ENCODE results near the gene GATB.
A peak's percentile ranks its signal among the peaks of the same experiment; 100 is the strongest.

DNA sequence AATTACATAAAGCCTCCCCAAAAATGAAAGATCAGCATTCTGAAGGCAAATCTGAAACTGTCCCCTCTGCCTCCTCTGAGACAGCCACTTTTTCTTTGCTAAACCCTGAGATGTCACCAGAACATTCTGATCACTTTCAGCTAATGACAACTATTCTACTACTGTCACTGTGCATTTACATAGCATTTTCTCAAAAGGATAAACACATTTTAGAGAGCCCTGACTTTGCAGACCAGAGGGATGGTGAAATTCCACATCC lies 72.1 kb downstream of the GATB start:
- TF ChIP-seq, protein P1, sequence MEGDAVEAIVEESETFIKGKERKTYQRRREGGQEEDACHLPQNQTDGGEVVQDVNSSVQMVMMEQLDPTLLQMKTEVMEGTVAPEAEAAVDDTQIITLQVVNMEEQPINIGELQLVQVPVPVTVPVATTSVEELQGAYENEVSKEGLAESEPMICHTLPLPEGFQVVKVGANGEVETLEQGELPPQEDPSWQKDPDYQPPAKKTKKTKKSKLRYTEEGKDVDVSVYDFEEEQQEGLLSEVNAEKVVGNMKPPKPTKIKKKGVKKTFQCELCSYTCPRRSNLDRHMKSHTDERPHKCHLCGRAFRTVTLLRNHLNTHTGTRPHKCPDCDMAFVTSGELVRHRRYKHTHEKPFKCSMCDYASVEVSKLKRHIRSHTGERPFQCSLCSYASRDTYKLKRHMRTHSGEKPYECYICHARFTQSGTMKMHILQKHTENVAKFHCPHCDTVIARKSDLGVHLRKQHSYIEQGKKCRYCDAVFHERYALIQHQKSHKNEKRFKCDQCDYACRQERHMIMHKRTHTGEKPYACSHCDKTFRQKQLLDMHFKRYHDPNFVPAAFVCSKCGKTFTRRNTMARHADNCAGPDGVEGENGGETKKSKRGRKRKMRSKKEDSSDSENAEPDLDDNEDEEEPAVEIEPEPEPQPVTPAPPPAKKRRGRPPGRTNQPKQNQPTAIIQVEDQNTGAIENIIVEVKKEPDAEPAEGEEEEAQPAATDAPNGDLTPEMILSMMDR (conservative IDR thresholded peaks at IDR 0.05; ENCODE audit: low read depth, low read length), result no peak
- TF ChIP-seq RAD21 (IDR thresholded peaks at IDR 0.05; ENCODE audit: low read length), result no peak
- no peak for TF ChIP-seq RFX5 (IDR thresholded peaks at IDR 0.05; ENCODE audit: low read depth, low read length)
- TF ChIP-seq POLR2A (IDR thresholded peaks at IDR 0.05; ENCODE audit: low read depth, low read length), result no peak
- TF ChIP-seq MXI1 (IDR thresholded peaks at IDR 0.05; ENCODE audit: borderline replicate concordance, low read depth, low read length), result no peak
- no peak for TF ChIP-seq CEBPB (IDR thresholded peaks at IDR 0.05; ENCODE audit: low read depth, low read length)
- TF ChIP-seq MAFK (IDR thresholded peaks at IDR 0.05; ENCODE audit: low read depth, low read length), result peak; percentile 22; the same call in 1 of the 2 replicates
- no peak for TF ChIP-seq CHD1 (IDR thresholded peaks at IDR 0.05; ENCODE audit: low read depth, low read length)
- TF ChIP-seq SMC3 (IDR thresholded peaks at IDR 0.05; ENCODE audit: low read depth, low read length), result no peak

All from IMR-90 (cell line).